ENCODE measurements around the gene ZCCHC7.

ZCCHC7 gene

DNA sequence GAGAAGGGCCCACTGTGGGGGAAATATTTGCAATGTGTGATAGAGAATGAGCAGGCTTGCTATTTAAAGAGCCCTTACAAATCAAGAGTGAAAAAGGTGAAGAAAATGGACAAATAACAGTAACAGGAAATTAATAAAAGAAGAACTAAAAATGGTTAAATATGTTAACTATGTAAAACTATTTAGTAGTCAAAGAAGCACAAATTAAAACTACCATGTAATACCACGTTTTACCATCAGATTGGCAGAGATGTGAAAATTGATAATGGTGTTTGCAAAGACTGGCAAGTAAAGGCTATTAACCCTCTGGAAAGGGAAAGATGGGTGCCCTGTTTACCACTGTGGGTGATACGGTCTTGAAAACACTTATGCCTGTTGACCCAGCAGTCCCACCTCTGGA lies 279.0 kb downstream of the ZCCHC7 start:
- Histone ChIP-seq H3K36me3 (ENCODE audit: control insufficient read depth in 1 of 2, insufficient read depth in 2 of 2, low read length in 2 of 2) (no peaks in the 10 kb centered on the region), H3K27ac (ENCODE audit: low read depth, low read length) (no peak overlapping the region), H3K9ac (ENCODE audit: low read depth in 1 of 2, low read length in 2 of 2) (no peak overlapping the region), H3K27me3 (ENCODE audit: control insufficient read depth in 1 of 2, insufficient read depth in 2 of 2, low read length in 2 of 2) (no peaks in the 10 kb centered on the region), H3K4me3 (ENCODE audit: low read depth in 1 of 2, low read length in 2 of 2) (no peak overlapping the region), H3K9me3 (ENCODE audit: control insufficient read depth in 1 of 2, low read length in 2 of 2) (no peaks in the 10 kb centered on the region), H3K4me1 (ENCODE audit: control insufficient read depth in 1 of 2, insufficient read depth in 2 of 2, low read length in 2 of 2) (no peaks in the 10 kb centered on the region)

DNA sequence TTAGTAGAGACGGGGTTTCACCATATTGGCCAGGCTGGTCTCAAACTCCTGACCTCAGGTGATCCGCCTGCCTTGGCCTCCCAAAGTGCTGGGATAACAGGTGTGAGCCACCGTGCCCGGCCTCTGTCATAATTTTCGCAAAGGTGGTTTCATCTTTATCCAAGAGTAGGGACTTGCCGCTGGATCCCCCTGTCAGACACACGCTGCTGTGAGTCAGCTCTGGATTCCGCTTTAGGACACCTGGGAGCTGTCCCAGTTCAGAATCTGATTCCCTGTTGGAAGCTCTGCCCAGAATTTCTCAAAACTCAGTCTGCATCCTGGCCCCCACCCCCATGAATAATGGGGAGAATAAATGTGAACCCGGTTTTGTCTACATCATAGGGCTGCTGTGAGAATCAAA lies 284.2 kb downstream of the ZCCHC7 start:
- Histone ChIP-seq H3K27ac (ENCODE audit: low read depth, low read length) (no peak overlapping the region), H3K9ac (ENCODE audit: low read depth in 1 of 2, low read length in 2 of 2) (no peak overlapping the region), H3K4me1 (ENCODE audit: control insufficient read depth in 1 of 2, insufficient read depth in 2 of 2, low read length in 2 of 2) (no peaks in the 10 kb centered on the region), H3K9me3 (ENCODE audit: control insufficient read depth in 1 of 2, low read length in 2 of 2) (no peaks in the 10 kb centered on the region), H3K36me3 (ENCODE audit: control insufficient read depth in 1 of 2, insufficient read depth in 2 of 2, low read length in 2 of 2) (no peaks in the 10 kb centered on the region), H3K4me3 (ENCODE audit: low read depth in 1 of 2, low read length in 2 of 2) (no peak overlapping the region), H3K27me3 (ENCODE audit: control insufficient read depth in 1 of 2, insufficient read depth in 2 of 2, low read length in 2 of 2) (no peaks in the 10 kb centered on the region)

DNA sequence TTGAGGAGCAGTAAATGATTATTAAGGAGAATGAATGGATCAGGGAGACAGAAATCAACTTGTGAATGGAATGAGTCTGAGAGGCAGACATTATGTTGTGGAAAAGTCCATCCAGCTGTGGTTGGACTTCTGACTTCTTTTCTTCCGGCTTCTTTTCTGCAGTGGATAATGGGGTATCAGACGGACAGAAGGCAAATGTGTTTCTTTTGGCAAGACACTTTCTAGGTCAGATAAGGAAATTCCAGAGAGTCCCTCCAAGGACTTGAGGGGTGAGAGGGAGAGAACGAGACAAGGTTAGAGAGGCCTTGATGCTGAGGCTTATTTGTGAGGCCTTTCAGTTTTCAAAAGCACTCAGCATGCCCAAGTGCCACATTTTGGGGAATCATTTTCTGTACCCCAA lies 285.0 kb downstream of the ZCCHC7 start:
- no peaks in the 10 kb centered on the region for H3K9me3 ChIP-seq (ENCODE audit: control insufficient read depth in 1 of 2, low read length in 2 of 2)
- no peaks in the 10 kb centered on the region for H3K36me3 ChIP-seq (ENCODE audit: control insufficient read depth in 1 of 2, insufficient read depth in 2 of 2, low read length in 2 of 2)
- H3K4me1 ChIP-seq (ENCODE audit: control insufficient read depth in 1 of 2, insufficient read depth in 2 of 2, low read length in 2 of 2) = no peaks in the 10 kb centered on the region
- no peak overlapping the region for H3K4me3 ChIP-seq (ENCODE audit: low read depth in 1 of 2, low read length in 2 of 2)
- no peak overlapping the region for H3K9ac ChIP-seq (ENCODE audit: low read depth in 1 of 2, low read length in 2 of 2)
- H3K27ac ChIP-seq (ENCODE audit: low read depth, low read length) = no peak overlapping the region
- H3K27me3 ChIP-seq (ENCODE audit: control insufficient read depth in 1 of 2, insufficient read depth in 2 of 2, low read length in 2 of 2) = no peaks in the 10 kb centered on the region

DNA sequence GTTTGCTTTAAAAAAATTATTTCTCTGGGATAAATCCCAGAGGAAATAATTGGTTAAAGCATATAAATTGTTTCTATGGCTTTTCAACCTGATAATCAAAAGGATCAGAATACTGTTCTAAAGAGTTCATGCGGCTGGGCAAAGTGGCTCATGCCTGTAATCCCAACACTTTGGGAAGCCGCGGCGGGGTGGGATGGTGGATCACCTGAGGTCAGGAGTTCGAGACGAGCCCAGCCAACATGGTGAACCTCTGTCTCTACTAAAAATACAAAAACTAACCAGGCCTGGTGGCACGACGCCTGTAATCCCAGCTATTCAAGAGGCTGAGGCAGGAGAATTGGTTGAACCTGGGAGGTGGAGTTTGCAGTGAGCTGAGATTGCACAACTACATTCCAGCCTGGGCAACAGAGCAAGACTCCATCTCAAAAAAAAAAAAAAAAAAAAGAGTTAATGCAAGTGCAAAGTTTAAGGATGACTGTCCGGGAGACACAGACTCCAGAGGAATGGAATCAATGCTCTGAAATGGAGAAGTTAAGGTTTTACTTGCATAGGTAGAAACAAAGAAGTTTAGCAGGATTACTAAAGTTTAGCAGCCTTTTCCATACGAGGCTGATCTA lies 285.5 kb downstream of the ZCCHC7 start:
- H3K4me1 ChIP-seq (ENCODE audit: control insufficient read depth in 1 of 2, insufficient read depth in 2 of 2, low read length in 2 of 2) = no peaks in the 10 kb centered on the region

DNA sequence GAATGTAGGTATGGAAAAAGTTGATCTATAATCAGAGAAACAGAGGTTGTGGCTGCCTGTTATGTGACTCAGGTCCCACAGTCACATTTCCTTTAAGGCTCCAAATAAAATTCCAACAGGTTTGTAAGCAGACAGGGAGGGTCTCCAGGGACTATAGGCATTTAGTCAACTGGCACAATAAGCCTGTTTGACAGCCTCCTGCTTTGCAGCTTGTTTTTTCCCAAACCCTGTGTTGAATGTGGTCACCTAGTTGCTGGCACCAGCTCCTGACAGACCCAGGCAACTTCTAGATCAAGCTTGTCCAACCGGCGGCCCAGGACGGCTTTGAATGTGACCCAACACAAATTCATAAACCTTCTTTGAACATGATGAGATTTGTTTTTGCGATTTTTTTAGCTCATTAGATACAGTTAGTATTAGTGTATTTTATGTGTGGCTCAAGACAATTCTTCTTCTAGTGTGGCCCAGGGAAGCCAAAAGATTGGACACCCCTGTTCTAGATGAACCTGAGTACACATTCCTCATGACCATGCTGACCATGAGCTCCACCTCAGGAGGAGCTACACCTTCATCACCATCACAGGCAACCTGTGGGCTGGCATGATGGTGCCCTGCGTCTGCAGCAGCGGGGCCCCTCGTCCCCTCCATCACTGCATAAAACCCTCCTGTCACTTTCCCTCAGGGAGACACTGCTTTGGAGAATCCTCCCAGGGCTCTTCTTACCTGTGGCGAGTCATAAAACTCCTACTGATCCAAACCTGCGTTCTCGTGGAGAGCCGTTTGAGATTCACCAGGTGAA lies 286.4 kb downstream of the ZCCHC7 start:
- no peak overlapping the region for H3K4me3 ChIP-seq (ENCODE audit: low read depth in 1 of 2, low read length in 2 of 2)
- no peaks in the 10 kb centered on the region for H3K27me3 ChIP-seq (ENCODE audit: control insufficient read depth in 1 of 2, insufficient read depth in 2 of 2, low read length in 2 of 2)
- H3K9me3 ChIP-seq (ENCODE audit: control insufficient read depth in 1 of 2, low read length in 2 of 2) = no peaks in the 10 kb centered on the region
- H3K9ac ChIP-seq (ENCODE audit: low read depth in 1 of 2, low read length in 2 of 2) = no peak overlapping the region
- no peaks in the 10 kb centered on the region for H3K36me3 ChIP-seq (ENCODE audit: control insufficient read depth in 1 of 2, insufficient read depth in 2 of 2, low read length in 2 of 2)
- no peak overlapping the region for H3K27ac ChIP-seq (ENCODE audit: low read depth, low read length)
- peaks cover 0 to 6% of the 10 kb centered on the region in 2 donors for H3K4me1 ChIP-seq (ENCODE audit: control insufficient read depth in 1 of 2, insufficient read depth in 2 of 2, low read length in 2 of 2)

More for the DNA sequence above, 285.5 kb downstream of the ZCCHC7 start:
- no peaks in the 10 kb centered on the region for H3K27me3 ChIP-seq (ENCODE audit: control insufficient read depth in 1 of 2, insufficient read depth in 2 of 2, low read length in 2 of 2)
- H3K9ac ChIP-seq (ENCODE audit: low read depth in 1 of 2, low read length in 2 of 2) = no peak overlapping the region
- no peak overlapping the region for H3K27ac ChIP-seq (ENCODE audit: low read depth, low read length)
- no peak overlapping the region for H3K4me3 ChIP-seq (ENCODE audit: low read depth in 1 of 2, low read length in 2 of 2)
- no peaks in the 10 kb centered on the region for H3K36me3 ChIP-seq (ENCODE audit: control insufficient read depth in 1 of 2, insufficient read depth in 2 of 2, low read length in 2 of 2)
- H3K9me3 ChIP-seq (ENCODE audit: control insufficient read depth in 1 of 2, low read length in 2 of 2) = no peaks in the 10 kb centered on the region

DNA sequence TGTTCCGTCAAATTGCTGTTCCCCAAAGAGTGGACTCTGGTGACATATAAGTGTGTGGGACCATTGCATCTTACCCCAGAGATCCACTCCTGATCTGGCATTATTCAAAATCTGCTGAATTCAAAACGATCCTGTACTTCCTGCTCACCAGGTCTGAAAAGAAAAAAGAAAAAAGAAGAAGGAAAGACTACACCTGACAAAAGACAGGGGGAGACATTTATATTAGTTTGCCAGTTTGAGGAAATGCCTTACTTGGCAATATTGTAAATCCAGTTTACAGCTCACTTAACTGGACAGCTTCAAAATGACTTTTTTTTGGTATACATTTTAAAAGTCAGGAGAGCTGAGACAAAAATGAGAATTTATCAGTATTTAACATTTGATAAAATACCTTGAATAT lies 287.1 kb downstream of the ZCCHC7 start:
- no peaks in the 10 kb centered on the region for H3K9me3 ChIP-seq (ENCODE audit: control insufficient read depth in 1 of 2, low read length in 2 of 2)
- no peak overlapping the region for H3K9ac ChIP-seq (ENCODE audit: low read depth in 1 of 2, low read length in 2 of 2)
- no peak overlapping the region for H3K27ac ChIP-seq (ENCODE audit: low read depth, low read length)
- peaks cover 0 to 6% of the 10 kb centered on the region in 2 donors for H3K4me1 ChIP-seq (ENCODE audit: control insufficient read depth in 1 of 2, insufficient read depth in 2 of 2, low read length in 2 of 2)
- H3K27me3 ChIP-seq (ENCODE audit: control insufficient read depth in 1 of 2, insufficient read depth in 2 of 2, low read length in 2 of 2) = no peaks in the 10 kb centered on the region
- no peak overlapping the region for H3K4me3 ChIP-seq (ENCODE audit: low read depth in 1 of 2, low read length in 2 of 2)
- H3K36me3 ChIP-seq (ENCODE audit: control insufficient read depth in 1 of 2, insufficient read depth in 2 of 2, low read length in 2 of 2) = no peaks in the 10 kb centered on the region

All from duodenal mucosa (tissue), 2 donors.